AG04450 (cell line): ENCODE measurements around the gene PTGIR. TPM values are rescaled to one million over a fixed set of nuclear protein-coding genes. Genes with fewer than 3 reads are reported as not detected.

ENCODE experiments used
- CTCF ChIA-PET: fragments of 300-600, 350-600 bp; formaldehyde crosslinking; extraction: SDS; loops from one replicate; lab custom pipeline; 2022; ENCODE audit warnings: antibody characterized with exemption, inconsistent platforms; lab: Charles Lee
- POLR2A ChIA-PET: fragments of 350-600 bp; formaldehyde crosslinking; extraction: SDS; loops from one replicate; lab custom pipeline; 2021; ENCODE audit warnings: antibody characterized with exemption, inconsistent platforms; lab: Yijun Ruan, JAX
- DNase-seq: peaks from one replicate; pipeline ENCODE4 v3.0.0-alpha.2; 2011; ENCODE audit warnings: low read depth, low spot score
- H3K27ac ChIP-seq: one replicate; pipeline ENCODE4 v1.5.1; 2012; ENCODE audit warnings: low read depth, low read length, control low read depth
- H3K27me3 ChIP-seq: one replicate; pipeline ENCODE4 v1.6.0; 2012; ENCODE audit warnings: low read length; ENCODE audit not compliant: control insufficient read depth, insufficient read depth
- H3K4me3 ChIP-seq: 2 replicates; pipeline ENCODE4 v1.5.1; 2011; ENCODE audit warnings: mild to moderate bottlenecking, low read depth, low read length, control low read depth
- H3K9me3 ChIP-seq: 2 replicates; pipeline ENCODE4 v1.5.1; 2012; ENCODE audit warnings: low read length; ENCODE audit not compliant: control insufficient read depth, insufficient read depth
- polyA plus RNA-seq: library from polyadenylated mRNA; depleted of rRNA; stranded (reverse); fragments of >200 nt; gene quantifications from 2 replicates; pipeline ENCODE4 v1.2.3, GENCODE V29; 2011
- TF ChIP-seq, protein P1 (sequence below): IDR thresholded peaks from 2 replicates; pipeline ENCODE4 v1.5.1; 2011; ENCODE audit warnings: low read depth, low read length, control low read depth, inconsistent platforms

The PTGIR gene
- polyA plus RNA-seq, 1 experiment: 2.4 TPM

DNA sequence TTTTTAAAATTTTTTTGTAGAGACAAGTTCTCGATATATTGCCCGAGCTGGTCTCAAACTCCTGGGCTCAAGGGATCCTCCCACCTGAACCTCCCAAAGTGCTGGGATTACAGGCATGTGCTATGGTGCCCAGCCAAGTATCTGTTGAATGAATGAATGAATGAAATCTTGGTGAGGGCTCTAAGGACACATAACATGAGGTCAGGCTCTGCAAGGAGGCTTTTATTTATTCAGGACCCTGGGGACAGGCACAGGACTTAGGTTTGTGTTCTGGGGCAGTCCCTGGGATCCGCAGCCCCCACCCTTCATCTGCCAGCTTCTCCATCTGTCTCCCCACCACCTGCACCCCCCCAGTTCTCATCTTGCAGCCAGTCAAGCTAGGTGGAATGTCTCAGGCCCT, 4.6 kb downstream of the PTGIR start:
- TF ChIP-seq, protein P1, sequence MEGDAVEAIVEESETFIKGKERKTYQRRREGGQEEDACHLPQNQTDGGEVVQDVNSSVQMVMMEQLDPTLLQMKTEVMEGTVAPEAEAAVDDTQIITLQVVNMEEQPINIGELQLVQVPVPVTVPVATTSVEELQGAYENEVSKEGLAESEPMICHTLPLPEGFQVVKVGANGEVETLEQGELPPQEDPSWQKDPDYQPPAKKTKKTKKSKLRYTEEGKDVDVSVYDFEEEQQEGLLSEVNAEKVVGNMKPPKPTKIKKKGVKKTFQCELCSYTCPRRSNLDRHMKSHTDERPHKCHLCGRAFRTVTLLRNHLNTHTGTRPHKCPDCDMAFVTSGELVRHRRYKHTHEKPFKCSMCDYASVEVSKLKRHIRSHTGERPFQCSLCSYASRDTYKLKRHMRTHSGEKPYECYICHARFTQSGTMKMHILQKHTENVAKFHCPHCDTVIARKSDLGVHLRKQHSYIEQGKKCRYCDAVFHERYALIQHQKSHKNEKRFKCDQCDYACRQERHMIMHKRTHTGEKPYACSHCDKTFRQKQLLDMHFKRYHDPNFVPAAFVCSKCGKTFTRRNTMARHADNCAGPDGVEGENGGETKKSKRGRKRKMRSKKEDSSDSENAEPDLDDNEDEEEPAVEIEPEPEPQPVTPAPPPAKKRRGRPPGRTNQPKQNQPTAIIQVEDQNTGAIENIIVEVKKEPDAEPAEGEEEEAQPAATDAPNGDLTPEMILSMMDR: no peak
- Histone ChIP-seq H3K27ac (peak overlapping the region; percentile 78), H3K9me3 (no peaks in the 10 kb centered on the region; the same call in 1 of the 2 replicates), H3K27me3 (no peaks in the 10 kb centered on the region), H3K4me3 (0 out of 2 replicates have a peak overlapping the region, but pooled peaks have one; percentile 12)
- DNase-seq: no peak
- ChIA-PET POLR2A (interaction anchor here (1.2 kb wide), 1 partner anchor 20 kb away, joined by 5 read pairs; no protein-coding TSS in a partner anchor), CTCF (interaction anchor here (0.5 to 14.3 kb wide), 2 partner anchors 44 to 221 kb away, joined by 5 to 296 read pairs; partner anchors contain the start of gene DACT3)

DNA sequence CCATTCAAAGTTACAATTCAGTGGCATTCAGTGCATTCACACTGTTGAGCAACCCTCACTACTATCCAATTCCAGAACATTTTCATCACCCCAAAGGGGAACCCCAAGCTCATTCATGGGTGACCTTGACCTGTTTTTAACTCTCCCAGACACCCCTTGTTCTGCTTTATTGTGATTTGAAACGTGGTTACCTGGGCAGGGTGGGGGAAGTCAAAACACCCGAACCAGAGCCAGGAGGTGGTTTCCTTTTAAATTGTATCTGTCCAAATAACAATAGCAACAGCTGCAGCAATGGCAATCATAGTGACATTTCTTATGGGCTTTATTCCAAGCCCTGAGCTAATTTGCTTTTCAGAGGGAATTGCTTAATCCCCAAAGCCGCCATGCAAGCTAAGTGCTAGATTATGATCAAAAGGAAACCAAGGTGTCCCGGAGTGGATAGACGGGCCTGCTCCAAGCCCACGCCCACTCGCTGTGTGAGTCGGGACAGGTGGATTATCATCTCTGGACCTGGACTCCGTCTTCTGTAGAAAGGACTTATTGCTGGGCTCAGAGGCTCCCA, 6.1 kb downstream of the PTGIR start:
- TF ChIP-seq, protein P1: no peak
- Histone ChIP-seq H3K27me3 (no peaks in the 10 kb centered on the region), H3K27ac (no peak overlapping the region), H3K9me3 (no peaks in the 10 kb centered on the region; the same call in 1 of the 2 replicates), H3K4me3 (no peak overlapping the region)
- POLR2A ChIA-PET: no interaction called here
- DNase-seq: no peak
- CTCF ChIA-PET: interaction anchor here (14.3 kb wide), 1 partner anchor 46 kb away, joined by 296 read pairs; the partner anchor contains the start of gene DACT3

DNA sequence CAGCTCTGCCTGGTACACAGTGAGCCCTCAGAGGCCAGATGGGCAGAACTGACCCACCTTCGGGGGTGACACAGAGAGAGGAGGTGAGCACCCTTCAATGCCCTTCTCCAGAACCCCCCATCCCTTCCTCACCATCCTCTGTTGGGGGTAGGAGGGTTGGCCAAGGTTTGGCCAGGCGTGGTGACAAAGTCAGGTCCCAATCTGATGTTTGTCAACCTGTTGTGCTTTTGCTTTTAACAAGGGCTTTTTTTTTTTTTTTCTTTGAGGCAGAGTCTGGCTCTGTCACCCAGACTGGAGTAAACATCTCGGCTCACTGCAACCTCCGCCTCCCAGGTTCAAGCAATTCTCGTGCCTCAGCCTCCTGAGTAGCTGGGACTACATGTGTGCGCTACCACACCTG, 7.3 kb downstream of the PTGIR start:
- CTCF ChIA-PET: interaction anchor here (0.6 to 14.3 kb wide), 8 partner anchors 8 to 111 kb away, joined by 3 to 296 read pairs (median 3); partner anchors contain the start of gene DACT3
- Histone ChIP-seq H3K9me3 (no peaks in the 10 kb centered on the region), H3K27me3 (no peaks in the 10 kb centered on the region), H3K27ac (peak overlapping the region; percentile 61), H3K4me3 (no peak overlapping the region)
- TF ChIP-seq, protein P1: no peak
- DNase-seq: no peak
- POLR2A ChIA-PET: interaction anchor here (0.8 to 1.5 kb wide), 5 partner anchors 11 to 45 kb away, joined by 3 to 7 read pairs (median 4); partner anchors contain the start of genes CALM3 and DACT3

DNA sequence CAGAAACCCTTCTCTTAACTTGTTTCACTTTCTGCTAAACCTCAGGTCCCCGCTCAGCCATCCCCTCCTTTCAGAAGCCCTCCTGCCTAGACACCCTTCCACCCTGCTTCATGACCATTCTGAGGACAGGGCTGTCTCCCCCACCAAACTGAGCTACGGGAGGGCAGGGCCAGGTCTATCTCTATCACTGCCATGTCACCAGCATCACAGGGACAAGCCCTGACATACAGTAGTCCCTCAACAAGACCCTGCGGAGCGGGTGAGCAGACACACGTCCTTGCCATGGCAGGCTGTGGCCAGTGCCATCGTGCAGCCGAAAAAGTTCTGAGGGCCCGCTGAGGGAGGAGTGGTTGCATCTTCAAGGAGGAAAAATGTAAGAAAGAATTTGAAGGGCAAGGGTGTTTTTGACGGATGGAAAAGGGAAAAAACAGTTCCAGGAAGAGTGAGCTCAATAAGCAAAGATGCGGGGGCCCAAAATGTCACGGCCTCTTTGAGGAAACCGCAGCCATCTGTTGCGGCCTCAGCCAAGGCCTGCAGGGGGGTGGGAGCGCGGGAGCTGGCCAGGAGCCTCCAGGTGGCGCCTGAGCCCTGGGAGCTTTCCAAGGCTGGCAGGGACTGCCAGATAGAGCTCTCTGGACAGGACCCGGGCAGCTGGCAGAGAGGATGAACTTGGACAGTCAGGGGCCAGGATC, 8.1 kb downstream of the PTGIR start:
- Histone ChIP-seq H3K9me3 (no peaks in the 10 kb centered on the region), H3K27me3 (no peaks in the 10 kb centered on the region), H3K27ac (peak overlapping the region; percentile 61), H3K4me3 (no peak overlapping the region)
- TF ChIP-seq, protein P1: peak; percentile 50
- ChIA-PET CTCF (interaction anchor here (0.6 to 14.3 kb wide), 10 partner anchors 9 to 112 kb away, joined by 3 to 296 read pairs (median 3); partner anchors contain the start of gene DACT3), POLR2A (interaction anchor here (0.5 to 1.5 kb wide), 6 partner anchors 12 to 115 kb away, joined by 3 to 7 read pairs (median 4); partner anchors contain the start of genes CALM3 and DACT3)
- DNase-seq: no peak
